ENCODE measurements around the gene NOTCH2. TPM values are rescaled to one million over a fixed set of nuclear protein-coding genes. Genes with fewer than 3 reads are reported as not detected.

Gene NOTCH2
- total RNA-seq, 1 experiment from 2014 or later, result 62.9 TPM

DNA sequence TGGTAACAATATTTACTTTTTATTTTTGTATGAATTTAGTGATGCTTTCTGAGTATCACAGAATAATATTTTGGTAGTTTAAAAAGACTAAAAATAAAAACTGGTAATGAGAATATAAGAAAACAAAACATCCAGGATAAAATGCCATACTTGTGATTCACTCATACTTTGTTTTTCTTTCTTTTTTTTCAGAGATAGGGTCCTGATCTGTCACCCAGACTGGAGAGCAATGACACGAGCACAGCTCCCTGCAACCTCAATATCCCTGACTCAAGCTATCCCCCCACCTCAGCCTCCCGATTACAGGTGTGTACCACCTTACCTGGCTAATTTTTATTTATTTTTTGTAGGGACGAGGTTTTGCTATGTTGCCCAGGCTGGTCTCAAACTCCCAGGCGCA lies 109.0 kb downstream of the NOTCH2 start:
- ChIA-PET CTCF (interaction anchor here (1.8 kb wide), 1 partner anchor 8 kb away, joined by 6 read pairs; no protein-coding TSS in a partner anchor), POLR2A (no interaction called here), RAD21 (ENCODE audit: low non-redundant PET in 1 of 2, low total read pairs in 2 of 2, uncharacterized antibody in 2 of 2, unreplicated experiment in 2 of 2) (no interaction called here)
- Histone ChIP-seq H4K20me1 (ENCODE audit: insufficient read depth) (no peaks in the 10 kb centered on the region), H3K79me2 (ENCODE audit: insufficient read depth, low read length) (no peaks in the 10 kb centered on the region), H3K27ac (ENCODE audit: low read depth, low read length) (no peak overlapping the region), H3K9ac (ENCODE audit: low read length) (no peak overlapping the region), H3K9me3 (ENCODE audit: control insufficient read depth in 1 of 2, insufficient read depth in 1 of 2, low read depth in 1 of 2, low read length in 2 of 2) (no peaks in the 10 kb centered on the region), H3K4me1 (ENCODE audit: control insufficient read depth in 1 of 2, insufficient read depth in 2 of 2, low read length in 2 of 2) (no peaks in the 10 kb centered on the region), H3K4me3 (replicated peaks in 1 of 2; ENCODE audit: low read depth in 1 of 2, low read length in 2 of 2) (no peak overlapping the region), H3K9me2 (ENCODE audit: insufficient read depth) (no peaks in the 10 kb centered on the region), H2AFZ (ENCODE audit: low read depth, low read length, poor library complexity, severe bottlenecking) (no peak overlapping the region), H3K4me2 (ENCODE audit: low read length) (no peak overlapping the region), H3K27me3 (ENCODE audit: insufficient read depth, low read length) (no peaks in the 10 kb centered on the region), H3K36me3 (ENCODE audit: control insufficient read depth in 1 of 2, insufficient read depth in 2 of 2, low read length in 2 of 2) (peaks cover 5 to 9% of the 10 kb centered on the region in 2 experiments; a peak in 3 of 4 replicates)
- DNase-seq (ENCODE audit: low read depth, low spot score) (no peak), ATAC-seq (no peak)
- no peak for TF ChIP-seq REST (IDR thresholded peaks at IDR 0.05; ENCODE audit: low read depth)
- TF ChIP-seq SP1 (IDR thresholded peaks at IDR 0.05; ENCODE audit: low read depth), result no peak
- no peak for TF ChIP-seq EZH2 (IDR thresholded peaks at IDR 0.05)
- no peak for TF ChIP-seq ZFX (IDR thresholded peaks at IDR 0.05)
- TF ChIP-seq, protein P1, sequence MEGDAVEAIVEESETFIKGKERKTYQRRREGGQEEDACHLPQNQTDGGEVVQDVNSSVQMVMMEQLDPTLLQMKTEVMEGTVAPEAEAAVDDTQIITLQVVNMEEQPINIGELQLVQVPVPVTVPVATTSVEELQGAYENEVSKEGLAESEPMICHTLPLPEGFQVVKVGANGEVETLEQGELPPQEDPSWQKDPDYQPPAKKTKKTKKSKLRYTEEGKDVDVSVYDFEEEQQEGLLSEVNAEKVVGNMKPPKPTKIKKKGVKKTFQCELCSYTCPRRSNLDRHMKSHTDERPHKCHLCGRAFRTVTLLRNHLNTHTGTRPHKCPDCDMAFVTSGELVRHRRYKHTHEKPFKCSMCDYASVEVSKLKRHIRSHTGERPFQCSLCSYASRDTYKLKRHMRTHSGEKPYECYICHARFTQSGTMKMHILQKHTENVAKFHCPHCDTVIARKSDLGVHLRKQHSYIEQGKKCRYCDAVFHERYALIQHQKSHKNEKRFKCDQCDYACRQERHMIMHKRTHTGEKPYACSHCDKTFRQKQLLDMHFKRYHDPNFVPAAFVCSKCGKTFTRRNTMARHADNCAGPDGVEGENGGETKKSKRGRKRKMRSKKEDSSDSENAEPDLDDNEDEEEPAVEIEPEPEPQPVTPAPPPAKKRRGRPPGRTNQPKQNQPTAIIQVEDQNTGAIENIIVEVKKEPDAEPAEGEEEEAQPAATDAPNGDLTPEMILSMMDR (IDR thresholded peaks at IDR 0.05 in 2 of 3, conservative IDR thresholded peaks at IDR 0.05 in 1 of 3; ENCODE audit: borderline replicate concordance in 1 of 3, insufficient read depth in 1 of 3, low read depth in 2 of 3, low read length in 2 of 3), result no peak
- TF ChIP-seq, protein P2, sequence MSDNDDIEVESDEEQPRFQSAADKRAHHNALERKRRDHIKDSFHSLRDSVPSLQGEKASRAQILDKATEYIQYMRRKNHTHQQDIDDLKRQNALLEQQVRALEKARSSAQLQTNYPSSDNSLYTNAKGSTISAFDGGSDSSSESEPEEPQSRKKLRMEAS (IDR thresholded peaks at IDR 0.05), result no peak
- no peak for TF ChIP-seq ELF1 (IDR thresholded peaks at IDR 0.05; ENCODE audit: borderline replicate concordance, low read depth)
- TF ChIP-seq POLR2A (IDR thresholded peaks at IDR 0.05; ENCODE audit: borderline replicate concordance, extremely low read depth, insufficient read depth, insufficient read length), result no peak
- TF ChIP-seq FOSL1 (IDR thresholded peaks at IDR 0.05; ENCODE audit: low read depth), result no peak
- TF ChIP-seq SIN3A (IDR thresholded peaks at IDR 0.05; ENCODE audit: low read depth), result no peak
- no peak for TF ChIP-seq CEBPB (IDR thresholded peaks at IDR 0.05; ENCODE audit: low read depth)
- no peak for TF ChIP-seq TCF7L2 (IDR thresholded peaks at IDR 0.05; ENCODE audit: borderline replicate concordance, extremely low read depth, insufficient read depth, insufficient read length)
- TF ChIP-seq EZH2phosphoT487 (IDR thresholded peaks at IDR 0.05; ENCODE audit: borderline replicate concordance), result no peak
- no peak for TF ChIP-seq SRF (IDR thresholded peaks at IDR 0.05; ENCODE audit: low read depth)
- no TSS peak for BruUV-seq (replicated peaks)
- intact Hi-C loops (cut with micrococcal nuclease), result loop anchor here (10.0 kb wide), 1 partner anchor 346 kb away; no protein-coding TSS in a partner anchor

All from HCT116 (cell line).